NK-92 treated with Interleukin-12 subunit alpha and Interleukin-12 subunit beta, amount 100 ng/mL, for 24 hours (cell line): ENCODE measurements around the gene DVL3.
"Not testable (repeated sequence)": the region's sequence is repeated elsewhere in the genome, so short reads cannot be mapped to it uniquely, and the experiment has no call there.

Experiments
- DNase-seq: peaks from one replicate; lab custom pipeline; 2025; lab: John Stamatoyannopoulos, UW

Gene DVL3

DNA sequence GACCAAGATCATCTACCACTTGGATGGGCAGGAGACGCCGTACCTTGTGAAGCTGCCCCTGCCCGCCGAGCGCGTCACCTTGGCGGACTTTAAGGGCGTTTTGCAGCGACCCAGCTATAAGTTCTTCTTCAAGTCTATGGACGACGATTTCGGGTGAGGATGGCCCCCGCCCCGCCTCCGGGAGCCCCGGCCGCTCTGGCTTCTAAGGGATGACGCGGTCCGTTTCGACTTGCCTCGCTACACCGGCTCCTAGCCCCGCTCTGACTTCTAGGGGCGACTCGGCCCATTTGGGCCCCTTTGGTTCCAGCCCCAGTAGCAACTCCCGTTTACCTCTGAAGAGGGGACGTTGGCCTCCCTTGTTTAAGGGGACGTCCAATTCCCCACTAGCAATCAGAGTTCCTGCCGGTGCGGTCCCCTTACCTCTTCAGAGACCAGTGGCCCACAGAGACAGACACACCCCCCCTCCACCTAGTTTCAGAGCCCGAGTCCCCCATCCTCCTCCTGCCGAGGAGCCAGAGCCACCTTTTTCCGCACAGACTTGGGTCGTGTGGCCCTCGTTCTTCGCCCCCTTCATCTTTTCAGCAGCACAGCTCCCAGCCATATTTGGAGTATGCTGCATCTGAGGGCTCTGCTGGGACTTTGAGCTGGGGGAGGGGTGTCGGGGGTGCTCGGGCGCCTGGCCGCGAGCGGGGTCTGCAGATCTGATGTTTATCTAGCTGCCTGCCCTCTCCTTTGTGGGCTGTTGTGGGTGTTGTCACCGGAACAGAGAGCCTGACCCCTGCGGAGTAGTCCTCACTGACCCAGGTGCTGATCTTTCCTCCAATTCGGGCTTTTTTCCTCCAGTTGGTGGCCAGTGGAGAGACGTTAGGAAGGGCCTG, 706 bp downstream of the DVL3 start:
- DNase-seq: peak; percentile 25

DNA sequence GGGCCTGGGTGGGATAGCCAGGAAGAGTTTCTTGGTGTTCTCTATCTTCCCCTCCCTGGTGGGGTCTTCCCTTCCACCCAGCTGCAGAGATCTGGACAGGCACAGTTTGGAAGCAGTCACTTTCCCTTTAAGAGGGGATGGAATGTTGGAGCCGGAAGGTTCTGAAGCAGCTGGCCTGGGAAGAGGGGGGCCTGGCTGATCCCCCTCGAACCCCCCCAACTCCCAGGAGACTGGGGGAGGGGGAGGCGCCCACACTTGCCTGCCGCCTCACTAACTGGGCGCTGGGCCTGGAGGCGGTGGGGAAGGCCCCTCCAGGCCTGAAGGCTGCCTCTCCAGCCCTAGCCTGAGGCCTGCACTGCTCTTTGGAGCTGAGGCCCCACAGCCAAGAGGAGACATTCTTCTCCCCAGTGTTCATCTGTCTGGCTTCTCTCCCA, 1.4 kb downstream of the DVL3 start:
- DNase-seq: no peak

DNA sequence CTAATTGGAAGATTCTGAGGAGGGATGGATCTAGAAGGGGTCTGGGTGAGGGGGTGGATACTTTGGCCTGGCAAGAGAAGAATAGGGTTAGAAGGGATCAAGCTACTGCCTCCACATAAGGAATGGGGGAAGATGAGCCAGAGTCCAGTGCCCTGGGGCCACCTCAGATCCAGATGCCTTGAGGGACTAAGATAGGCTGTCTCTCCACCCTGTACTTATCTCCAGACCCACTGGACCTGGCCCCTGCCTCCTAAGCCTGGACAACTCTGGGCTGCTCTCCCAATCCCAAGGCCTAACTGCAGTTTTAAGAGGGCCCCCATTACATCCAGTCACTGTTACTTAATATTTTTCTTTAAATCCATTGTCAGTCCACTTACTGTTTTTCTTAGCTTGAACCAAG, 2.0 kb downstream of the DVL3 start:
- DNase-seq: no peak

- DNase-seq: no peak
Observed at GRCh38 chr3:184158404-184158803, 3.2 kb downstream of the DVL3 start.

GRCh38 chr3:184160456-184160855, 5.3 kb downstream of the DVL3 start:
- DNase-seq: no peak

DNA sequence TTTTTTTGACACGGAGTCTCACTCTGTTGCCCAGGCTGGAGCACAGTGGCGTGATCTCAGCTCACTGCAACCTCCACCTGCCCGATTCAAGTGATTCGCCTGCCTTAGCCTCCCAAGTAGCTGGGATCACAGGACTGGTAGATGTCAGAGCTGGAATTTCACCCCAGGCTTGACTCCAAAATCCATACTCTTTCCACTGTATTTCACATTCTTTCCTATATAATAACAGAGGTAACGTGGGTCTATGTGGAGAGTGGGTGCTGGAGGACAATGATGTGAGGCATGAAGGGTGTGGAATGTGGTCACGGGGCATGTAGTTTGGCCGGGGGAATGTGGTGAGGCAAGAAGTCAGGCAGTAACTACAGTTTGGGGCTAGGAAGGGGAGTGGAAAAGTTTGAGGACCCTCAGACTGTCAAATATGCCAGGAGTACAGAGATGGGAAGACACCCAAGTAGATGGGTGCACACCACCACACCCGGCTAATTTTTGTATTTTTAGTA, 7.4 kb downstream of the DVL3 start:
- not testable (repeated sequence) for DNase-seq

- DNase-seq: no peak
Observed at GRCh38 chr3:184164648-184165330, 9.6 kb downstream of the DVL3 start.

DNA sequence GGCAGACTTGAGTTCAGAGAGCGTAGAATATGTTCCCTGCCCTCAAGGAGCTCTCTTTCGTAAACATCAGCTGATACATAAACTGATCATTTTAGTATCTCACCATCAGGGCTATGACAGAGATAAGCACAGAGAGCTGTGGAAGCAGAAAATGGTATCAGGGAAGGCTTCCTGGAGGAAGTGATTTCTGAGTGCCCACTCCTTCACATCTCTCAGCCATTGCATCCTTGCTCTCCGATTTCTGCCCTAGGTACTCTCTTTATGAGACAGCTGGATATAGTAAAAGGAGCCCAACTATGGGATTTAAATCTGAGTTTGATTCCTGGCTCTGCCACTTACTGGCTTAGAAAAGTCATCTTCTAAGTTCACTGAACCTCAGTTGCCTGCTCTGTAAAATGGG, 10.4 kb downstream of the DVL3 start:
- DNase-seq: no peak

GRCh38 chr3:184166671-184167070, 11.5 kb downstream of the DVL3 start:
- no peak for DNase-seq

GRCh38 chr3:184167786-184168185, 12.6 kb downstream of the DVL3 start:
- no peak for DNase-seq

DNA sequence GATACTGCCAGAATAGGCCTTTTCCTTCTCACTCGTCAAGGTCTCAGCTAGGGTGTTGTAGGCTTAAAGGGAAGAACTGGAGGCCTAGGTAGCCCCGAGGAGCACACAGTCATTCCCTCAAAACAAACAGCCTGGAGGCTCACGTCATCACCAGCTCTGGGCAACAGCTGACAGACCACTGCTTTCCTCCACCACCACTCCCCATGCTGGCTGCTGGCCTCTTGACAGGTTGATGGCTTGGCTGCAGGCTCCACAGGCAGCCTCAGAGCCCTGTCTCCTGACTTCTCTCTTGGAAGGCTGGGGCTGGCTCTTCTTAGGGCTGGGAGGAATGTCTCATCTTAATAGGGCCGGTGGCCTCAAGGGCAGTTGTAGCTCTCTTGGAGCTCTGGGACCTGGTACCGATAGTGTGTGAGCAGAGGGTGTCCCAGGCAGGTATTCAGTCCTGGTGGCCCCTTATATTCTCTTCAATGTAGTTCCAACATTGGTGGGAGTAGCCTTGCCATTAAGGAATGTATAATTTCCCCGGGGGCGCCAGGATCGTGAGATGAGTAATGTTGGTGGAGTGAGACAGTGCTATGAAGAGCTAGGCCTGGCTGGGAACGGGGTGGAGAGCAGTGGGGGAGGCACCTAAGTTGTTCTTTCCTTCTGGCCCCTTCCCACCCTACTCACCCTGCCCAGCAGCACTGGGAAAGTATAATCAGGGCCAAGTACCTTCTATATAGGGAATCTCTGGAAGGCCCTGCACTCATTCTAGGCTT, 13.4 kb downstream of the DVL3 start:
- no peak for DNase-seq

GRCh38 chr3:184169896-184170875, 15.0 kb downstream of the DVL3 start:
- no peak for DNase-seq

GRCh38 chr3:184171562-184171961, 16.4 kb downstream of the DVL3 start:
- DNase-seq: no peak

DNA sequence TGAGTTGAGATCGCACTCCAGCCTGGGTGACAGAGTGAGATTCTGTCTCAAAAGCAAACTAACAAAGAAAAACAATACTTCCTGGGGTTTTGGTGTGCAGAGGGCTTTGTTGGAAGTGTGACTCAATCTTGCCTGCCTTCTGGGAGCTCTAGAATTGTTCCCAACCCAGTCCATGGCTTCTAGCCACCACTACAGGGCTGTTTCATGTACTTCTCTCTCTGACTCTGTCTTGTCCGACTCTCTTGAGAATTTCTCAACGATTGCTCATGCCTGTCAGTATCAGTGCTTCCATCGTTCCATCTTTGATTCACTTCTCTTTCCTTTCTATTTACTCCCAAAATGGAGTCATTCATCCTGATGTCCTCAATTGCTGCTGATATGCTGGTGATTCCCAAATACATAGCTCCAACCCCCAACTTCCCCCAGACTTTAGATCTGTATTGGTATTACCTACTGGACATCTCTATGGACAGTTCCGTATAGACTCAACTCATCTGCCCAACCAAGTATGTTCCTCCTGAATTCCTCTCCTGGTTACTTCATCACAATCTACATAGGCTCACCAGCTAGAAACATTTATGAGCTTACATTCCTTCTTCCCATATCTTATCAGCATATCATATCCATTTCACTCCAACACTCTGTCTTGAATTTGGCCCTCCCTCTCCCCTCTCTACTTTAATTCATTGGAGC, 17.6 kb downstream of the DVL3 start:
- DNase-seq: no peak

DNA sequence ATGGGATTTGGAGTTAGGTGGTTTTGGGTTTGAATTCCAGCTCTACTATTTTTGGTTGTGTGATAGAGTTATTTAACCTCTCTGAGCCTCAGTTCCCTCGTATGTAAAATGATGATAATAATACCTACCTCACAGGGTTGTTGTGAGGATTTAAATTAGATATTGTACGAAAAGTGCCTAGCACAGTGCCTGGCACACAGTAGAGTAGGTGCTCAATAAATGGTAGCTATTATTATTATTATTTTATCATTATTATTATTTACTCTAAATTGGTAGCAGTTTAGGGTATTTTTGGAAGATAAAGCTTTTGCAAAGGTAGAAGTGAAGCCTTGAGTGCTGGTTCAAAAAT, 18.2 kb downstream of the DVL3 start:
- no peak for DNase-seq

GRCh38 chr3:184174284-184174645, 19.1 kb downstream of the DVL3 start:
- no peak for DNase-seq

- DNase-seq: peak; percentile 96
Observed at GRCh38 chr3:184174646-184175492, 19.7 kb downstream of the DVL3 start, which contains the start of gene AP2M1. Gene AP2M1 (plus strand): TSS chr3:184174855. CDS start chr3:184176994, 2,139 bp downstream.

GRCh38 chr3:184175506-184175905, 20.3 kb downstream of the DVL3 start:
- no peak for DNase-seq

- DNase-seq: no peak
Observed at GRCh38 chr3:184175981-184176376, 20.8 kb downstream of the DVL3 start.
